ENCODE data around the gene ZNF546. TPM values are rescaled to one million over a fixed set of nuclear protein-coding genes. Genes with fewer than 3 reads are reported as not detected.
"Not testable (repeated sequence)": the region's sequence is repeated elsewhere in the genome, so short reads cannot be mapped to it uniquely, and the experiment has no call there.

Gene ZNF546
- total RNA-seq, 4 donors from 2014 or later = 4.2 to 13.3 (median 9.0) TPM

GRCh38 chr19:40033989-40034560 lies 37.2 kb downstream of the ZNF546 start:
- no peaks in the 10 kb centered on the region for H3K27me3 ChIP-seq
- no peak overlapping the region for H3K27ac ChIP-seq
- peaks cover 0 to 90% (median 55%) of the 10 kb centered on the region in 4 donors for H3K9me3 ChIP-seq
- 95 to 99% methylated on average over 2 of the region's 2 CpGs for WGBS, 2 donors
- no peak overlapping the region for H3K4me3 ChIP-seq
- DNase-seq (ENCODE audit: low spot score in 2 of 2) = no peak
- no peaks in the 10 kb centered on the region for H3K4me1 ChIP-seq
- peaks cover 0 to 53% (median 0%) of the 10 kb centered on the region in 3 donors for H3K36me3 ChIP-seq
- TF ChIP-seq, protein P1, sequence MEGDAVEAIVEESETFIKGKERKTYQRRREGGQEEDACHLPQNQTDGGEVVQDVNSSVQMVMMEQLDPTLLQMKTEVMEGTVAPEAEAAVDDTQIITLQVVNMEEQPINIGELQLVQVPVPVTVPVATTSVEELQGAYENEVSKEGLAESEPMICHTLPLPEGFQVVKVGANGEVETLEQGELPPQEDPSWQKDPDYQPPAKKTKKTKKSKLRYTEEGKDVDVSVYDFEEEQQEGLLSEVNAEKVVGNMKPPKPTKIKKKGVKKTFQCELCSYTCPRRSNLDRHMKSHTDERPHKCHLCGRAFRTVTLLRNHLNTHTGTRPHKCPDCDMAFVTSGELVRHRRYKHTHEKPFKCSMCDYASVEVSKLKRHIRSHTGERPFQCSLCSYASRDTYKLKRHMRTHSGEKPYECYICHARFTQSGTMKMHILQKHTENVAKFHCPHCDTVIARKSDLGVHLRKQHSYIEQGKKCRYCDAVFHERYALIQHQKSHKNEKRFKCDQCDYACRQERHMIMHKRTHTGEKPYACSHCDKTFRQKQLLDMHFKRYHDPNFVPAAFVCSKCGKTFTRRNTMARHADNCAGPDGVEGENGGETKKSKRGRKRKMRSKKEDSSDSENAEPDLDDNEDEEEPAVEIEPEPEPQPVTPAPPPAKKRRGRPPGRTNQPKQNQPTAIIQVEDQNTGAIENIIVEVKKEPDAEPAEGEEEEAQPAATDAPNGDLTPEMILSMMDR (IDR thresholded peaks at IDR 0.05) = no peak
- no peak for TF ChIP-seq POLR2A (IDR thresholded peaks at IDR 0.05)
- no peak for TF ChIP-seq EP300 (IDR thresholded peaks at IDR 0.05)

- 91 to 96% methylated on average over 4 of the region's 4 CpGs for WGBS, 2 donors
- no peak for DNase-seq (ENCODE audit: low spot score in 2 of 2)
- H3K36me3 ChIP-seq = peaks cover 0 to 53% (median 0%) of the 10 kb centered on the region in 3 donors
- H3K27ac ChIP-seq = no peak overlapping the region
- H3K9me3 ChIP-seq = peaks cover 0 to 71% (median 45%) of the 10 kb centered on the region in 4 donors
- H3K27me3 ChIP-seq = no peaks in the 10 kb centered on the region
- TF ChIP-seq, protein P1 (IDR thresholded peaks at IDR 0.05) = no peak
- TF ChIP-seq POLR2A (IDR thresholded peaks at IDR 0.05) (no peak), EP300 (IDR thresholded peaks at IDR 0.05) (no peak)
- H3K4me3 ChIP-seq = no peak overlapping the region
- no peaks in the 10 kb centered on the region for H3K4me1 ChIP-seq
Measured at GRCh38 chr19:40035996-40036395, 39.1 kb downstream of the ZNF546 start.

DNA sequence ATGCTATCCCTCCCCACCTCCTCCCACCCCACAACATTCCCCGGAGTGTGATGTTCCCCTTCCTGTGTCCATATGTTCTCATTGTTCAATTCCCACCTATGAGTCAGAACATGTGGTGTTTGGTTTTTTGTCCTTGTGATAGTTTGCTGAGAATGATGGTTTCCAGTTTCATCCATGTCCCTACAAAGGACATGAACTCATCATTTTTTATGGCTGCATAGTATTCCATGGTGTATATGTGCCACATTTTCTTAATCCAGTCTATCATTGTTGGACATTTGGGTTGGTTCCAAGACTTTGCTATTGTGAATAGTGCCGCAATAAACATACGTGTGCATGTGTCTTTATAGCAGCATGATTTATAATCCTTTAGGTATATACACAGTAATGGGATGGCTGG lies 41.2 kb downstream of the ZNF546 start:
- not testable (repeated sequence) for DNase-seq (ENCODE audit: low spot score in 2 of 2); H3K27ac ChIP-seq; H3K27me3 ChIP-seq; H3K4me1 ChIP-seq; H3K4me3 ChIP-seq
- peaks cover 0 to 55% (median 32%) of the 10 kb centered on the region in 4 donors for H3K9me3 ChIP-seq
- peaks cover 0 to 38% (median 0%) of the 10 kb centered on the region in 3 donors for H3K36me3 ChIP-seq
- 94 to 100% methylated on average over 2 to 3 of the region's 3 CpGs for WGBS, 2 donors

DNA sequence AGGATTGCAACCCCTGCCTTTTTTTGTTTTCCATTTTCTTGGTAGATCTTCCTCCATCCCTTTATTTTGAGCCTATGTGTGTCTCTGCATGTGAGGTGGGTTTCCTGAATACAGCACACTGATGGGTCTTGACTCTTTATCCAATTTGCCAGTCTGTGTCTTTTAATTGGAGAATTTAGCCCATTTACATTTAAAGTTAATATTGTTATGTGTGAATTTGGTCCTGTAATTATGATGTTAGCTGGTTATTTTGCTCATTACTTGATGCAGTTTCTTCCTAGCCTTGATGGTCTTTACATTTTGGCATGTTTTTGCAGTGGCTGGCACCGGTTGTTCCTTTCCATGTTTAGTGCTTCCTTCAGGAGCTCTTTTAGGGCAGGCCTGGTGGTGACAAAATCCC lies 44.9 kb downstream of the ZNF546 start:
- H3K27me3 ChIP-seq; H3K4me1 ChIP-seq; DNase-seq (ENCODE audit: low spot score in 2 of 2); H3K4me3 ChIP-seq; H3K27ac ChIP-seq: not testable (repeated sequence)
- Histone ChIP-seq H3K9me3 (peaks cover 0 to 51% (median 22%) of the 10 kb centered on the region in 4 donors), H3K36me3 (peaks cover 2 to 47% (median 27%) of the 10 kb centered on the region in 3 donors)
- WGBS, 2 donors = 89 to 95% methylated on average over 1 of the region's 1 CpG

DNA sequence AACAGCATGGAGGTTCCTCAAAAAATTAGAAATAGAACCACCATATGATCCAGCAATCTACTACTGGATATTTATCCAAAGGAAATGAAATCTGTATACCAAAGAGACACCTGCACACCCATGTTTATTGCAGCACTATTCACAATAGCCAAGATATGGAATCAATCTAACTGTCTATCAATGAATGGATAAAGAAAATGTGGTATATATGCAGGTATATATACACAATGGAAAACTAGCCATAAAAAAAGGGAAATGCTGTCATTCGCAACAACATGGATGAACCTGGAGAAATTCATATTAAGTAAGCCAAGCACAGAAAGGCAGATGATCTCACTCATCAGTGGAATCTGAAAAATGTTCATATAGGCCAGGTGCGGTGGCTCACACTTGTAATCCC lies 56.6 kb downstream of the ZNF546 start:
- Histone ChIP-seq H3K27me3 (no peaks in the 10 kb centered on the region), H3K4me1 (peaks cover 0 to 20% (median 0%) of the 10 kb centered on the region in 4 donors), H3K36me3 (peaks cover 0 to 31% (median 0%) of the 10 kb centered on the region in 3 donors), H3K27ac (no peak overlapping the region), H3K9me3 (peaks cover 0 to 44% (median 8%) of the 10 kb centered on the region in 4 donors), H3K4me3 (no peak overlapping the region)
- 96 to 100% methylated on average over 2 of the region's 2 CpGs for WGBS, 2 donors
- TF ChIP-seq, protein P1 (IDR thresholded peaks at IDR 0.05) = no peak
- no peak for TF ChIP-seq POLR2A (IDR thresholded peaks at IDR 0.05)
- no peak for TF ChIP-seq EP300 (IDR thresholded peaks at IDR 0.05)
- no peak for DNase-seq (ENCODE audit: low spot score in 2 of 2)

DNA sequence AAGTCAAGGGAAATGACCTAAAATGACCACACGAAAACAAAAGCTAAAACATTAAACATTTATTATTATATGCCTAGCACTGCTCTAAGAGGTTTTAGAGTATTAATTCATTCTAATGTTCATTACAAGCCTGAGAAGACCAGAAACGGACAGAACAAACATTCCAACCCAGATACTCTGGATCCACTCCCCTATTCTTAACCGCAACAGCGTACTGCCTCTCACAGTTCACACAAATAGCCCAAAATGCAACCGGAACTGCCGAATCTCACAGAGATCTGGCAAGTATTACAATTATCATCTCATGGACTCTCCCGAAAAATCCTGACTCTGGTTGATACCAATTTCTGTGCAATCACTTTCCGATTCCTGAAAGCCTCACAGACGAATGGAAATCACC lies 57.8 kb downstream of the ZNF546 start:
- Histone ChIP-seq H3K27ac (no peak overlapping the region), H3K4me1 (peaks cover 0 to 20% (median 0%) of the 10 kb centered on the region in 4 donors), H3K9me3 (peaks cover 0 to 42% (median 7%) of the 10 kb centered on the region in 4 donors), H3K27me3 (no peaks in the 10 kb centered on the region), H3K4me3 (no peak overlapping the region), H3K36me3 (peaks cover 0 to 20% (median 0%) of the 10 kb centered on the region in 3 donors)
- no peak for DNase-seq (ENCODE audit: low spot score in 2 of 2)
- no peak for TF ChIP-seq POLR2A (IDR thresholded peaks at IDR 0.05)
- no peak for TF ChIP-seq EP300 (IDR thresholded peaks at IDR 0.05)
- TF ChIP-seq, protein P1 (IDR thresholded peaks at IDR 0.05) = no peak
- WGBS, 2 donors = 88 to 94% methylated on average over 9 of the region's 9 CpGs

All from tibial nerve (tissue), 4 donors.